ENCODE data around the gene HDAC4. TPM values are rescaled to one million over a fixed set of nuclear protein-coding genes. Genes with fewer than 3 reads are reported as not detected.

HDAC4 gene
- total RNA-seq, 1 experiment from 2014 or later, result 61.5 TPM

DNA sequence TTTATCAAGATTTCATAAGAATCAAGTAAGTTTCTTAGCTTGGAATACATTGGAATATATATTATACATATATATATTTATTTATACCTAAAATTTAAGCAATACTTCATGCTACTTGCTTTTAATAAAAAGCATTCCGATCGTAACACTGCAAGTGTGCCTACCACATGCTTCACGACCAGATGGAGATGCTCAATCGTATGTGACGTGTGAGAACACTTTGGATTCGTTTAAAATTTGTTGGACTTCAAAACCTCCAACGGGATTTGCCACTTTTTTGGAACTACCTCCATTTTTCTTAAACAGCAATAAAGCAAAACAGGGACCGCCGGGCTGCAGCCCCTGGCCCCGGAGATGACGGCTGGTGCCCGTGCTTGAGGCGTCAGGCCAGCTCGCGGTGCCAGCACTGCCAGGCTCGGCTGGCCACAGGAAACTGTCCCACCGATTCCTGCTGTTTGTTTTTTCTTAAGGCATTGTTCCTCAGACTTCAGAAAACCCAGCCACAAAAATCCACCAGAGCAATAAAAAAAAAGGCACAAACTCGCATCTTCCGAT lies 348.9 kb downstream of the HDAC4 start:
- no peak overlapping the region for H2AFZ ChIP-seq
- POLR2A ChIA-PET (ENCODE audit: unreplicated experiment), result no interaction called here
- DNase-seq, result no peak
- H3K27ac ChIP-seq, result no peak overlapping the region
- H3K9me2 ChIP-seq (ENCODE audit: insufficient read depth), result no peaks in the 10 kb centered on the region
- no peaks in the 10 kb centered on the region for H3K36me3 ChIP-seq (ENCODE audit: low read depth)
- no peaks in the 10 kb centered on the region for H3K27me3 ChIP-seq (ENCODE audit: insufficient read depth, low read depth)
- no peaks in the 10 kb centered on the region for H4K20me1 ChIP-seq (ENCODE audit: insufficient read depth)
- H3K79me2 ChIP-seq (ENCODE audit: low read depth), result no peaks in the 10 kb centered on the region
- no peak overlapping the region for H3K4me3 ChIP-seq
- H3K4me1 ChIP-seq (replicated peaks; ENCODE audit: insufficient read depth), result no peaks in the 10 kb centered on the region
- CTCF ChIA-PET, result no interaction called here
- no TSS peak for BruUV-seq (replicated peaks)
- intact Hi-C loops (cut with micrococcal nuclease; ENCODE audit: unreplicated experiment), result no loop called here
- H3F3A ChIP-seq (ENCODE audit: insufficient read depth, low read depth), result no peaks in the 10 kb centered on the region
- no peak overlapping the region for H3K4me2 ChIP-seq
- TF ChIP-seq, protein P1, sequence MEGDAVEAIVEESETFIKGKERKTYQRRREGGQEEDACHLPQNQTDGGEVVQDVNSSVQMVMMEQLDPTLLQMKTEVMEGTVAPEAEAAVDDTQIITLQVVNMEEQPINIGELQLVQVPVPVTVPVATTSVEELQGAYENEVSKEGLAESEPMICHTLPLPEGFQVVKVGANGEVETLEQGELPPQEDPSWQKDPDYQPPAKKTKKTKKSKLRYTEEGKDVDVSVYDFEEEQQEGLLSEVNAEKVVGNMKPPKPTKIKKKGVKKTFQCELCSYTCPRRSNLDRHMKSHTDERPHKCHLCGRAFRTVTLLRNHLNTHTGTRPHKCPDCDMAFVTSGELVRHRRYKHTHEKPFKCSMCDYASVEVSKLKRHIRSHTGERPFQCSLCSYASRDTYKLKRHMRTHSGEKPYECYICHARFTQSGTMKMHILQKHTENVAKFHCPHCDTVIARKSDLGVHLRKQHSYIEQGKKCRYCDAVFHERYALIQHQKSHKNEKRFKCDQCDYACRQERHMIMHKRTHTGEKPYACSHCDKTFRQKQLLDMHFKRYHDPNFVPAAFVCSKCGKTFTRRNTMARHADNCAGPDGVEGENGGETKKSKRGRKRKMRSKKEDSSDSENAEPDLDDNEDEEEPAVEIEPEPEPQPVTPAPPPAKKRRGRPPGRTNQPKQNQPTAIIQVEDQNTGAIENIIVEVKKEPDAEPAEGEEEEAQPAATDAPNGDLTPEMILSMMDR (conservative IDR thresholded peaks at IDR 0.05), result no peak
- TF ChIP-seq EZH2 (IDR thresholded peaks at IDR 0.05; ENCODE audit: low read depth), result no peak
- H3K9me3 ChIP-seq (ENCODE audit: insufficient read depth, low read depth), result no peaks in the 10 kb centered on the region

GRCh38 chr2:239050252-239050649 lies 350.6 kb downstream of the HDAC4 start:
- Histone ChIP-seq H3K4me3 (no peak overlapping the region), H3K4me2 (no peak overlapping the region), H3K9me2 (ENCODE audit: insufficient read depth) (no peaks in the 10 kb centered on the region), H3K9me3 (ENCODE audit: insufficient read depth, low read depth) (no peaks in the 10 kb centered on the region), H3K27ac (no peak overlapping the region), H3K4me1 (replicated peaks; ENCODE audit: insufficient read depth) (no peaks in the 10 kb centered on the region), H4K20me1 (ENCODE audit: insufficient read depth) (no peaks in the 10 kb centered on the region), H3F3A (ENCODE audit: insufficient read depth, low read depth) (no peaks in the 10 kb centered on the region), H2AFZ (no peak overlapping the region), H3K79me2 (ENCODE audit: low read depth) (no peaks in the 10 kb centered on the region), H3K36me3 (ENCODE audit: low read depth) (no peaks in the 10 kb centered on the region), H3K27me3 (ENCODE audit: insufficient read depth, low read depth) (no peaks in the 10 kb centered on the region)
- POLR2A ChIA-PET (ENCODE audit: unreplicated experiment), result no interaction called here
- intact Hi-C loops (cut with micrococcal nuclease; ENCODE audit: unreplicated experiment), result no loop called here
- CTCF ChIA-PET, result no interaction called here
- no peak for DNase-seq
- no TSS peak for BruUV-seq (replicated peaks)
- TF ChIP-seq, protein P1 (conservative IDR thresholded peaks at IDR 0.05), result no peak
- TF ChIP-seq EZH2 (IDR thresholded peaks at IDR 0.05; ENCODE audit: low read depth), result no peak

GRCh38 chr2:239049421-239050251 lies 351.2 kb downstream of the HDAC4 start:
- Histone ChIP-seq H4K20me1 (ENCODE audit: insufficient read depth) (no peaks in the 10 kb centered on the region), H3K79me2 (ENCODE audit: low read depth) (no peaks in the 10 kb centered on the region), H2AFZ (no peak overlapping the region), H3K4me2 (no peak overlapping the region), H3K9me3 (ENCODE audit: insufficient read depth, low read depth) (no peaks in the 10 kb centered on the region), H3K4me1 (replicated peaks; ENCODE audit: insufficient read depth) (no peaks in the 10 kb centered on the region), H3K36me3 (ENCODE audit: low read depth) (no peaks in the 10 kb centered on the region), H3K27ac (no peak overlapping the region), H3K9me2 (ENCODE audit: insufficient read depth) (no peaks in the 10 kb centered on the region), H3F3A (ENCODE audit: insufficient read depth, low read depth) (no peaks in the 10 kb centered on the region), H3K27me3 (ENCODE audit: insufficient read depth, low read depth) (no peaks in the 10 kb centered on the region), H3K4me3 (no peak overlapping the region)
- DNase-seq, result no peak
- ChIA-PET POLR2A (ENCODE audit: unreplicated experiment) (no interaction called here), CTCF (no interaction called here)
- TF ChIP-seq, protein P1 (conservative IDR thresholded peaks at IDR 0.05), result no peak
- no peak for TF ChIP-seq EZH2 (IDR thresholded peaks at IDR 0.05; ENCODE audit: low read depth)
- intact Hi-C loops (cut with micrococcal nuclease; ENCODE audit: unreplicated experiment), result no loop called here
- no TSS peak for BruUV-seq (replicated peaks)
